OCI-LY1 (cell line): ENCODE measurements around the gene CNIH4.
"Not testable (repeated sequence)": the region's sequence is repeated elsewhere in the genome, so short reads cannot be mapped to it uniquely, and the experiment has no call there.

Experiments used
- H2AFZ ChIP-seq: fragments of 200-600 bp; sonication (generic), shearing (Covaris generic); 2 replicates; pipeline ENCODE4 v1.6.0; 2014; ENCODE audit warnings: antibody characterized with exemption, mild to moderate bottlenecking, low read length
- H3F3A ChIP-seq: fragments of 200-600 bp; sonication (generic), shearing (Covaris generic); 2 replicates; pipeline ENCODE4 v1.6.0; 2014; ENCODE audit warnings: mild to moderate bottlenecking, antibody characterized with exemption, low read length, moderate library complexity; ENCODE audit not compliant: insufficient read depth
- H3K27ac ChIP-seq: fragments of 200-600 bp; sonication (generic); 2 replicates; pipeline ENCODE4 v1.5.1; 2014; ENCODE audit warnings: low read length, mixed run types, mild to moderate bottlenecking, low read depth; ENCODE audit not compliant: poor library complexity, severe bottlenecking
- H3K27me3 ChIP-seq: fragments of 200-600 bp; sonication (generic); 2 replicates; pipeline ENCODE4 v1.6.0; 2014; ENCODE audit warnings: antibody characterized with exemption, mild to moderate bottlenecking, low read length, moderate library complexity; ENCODE audit not compliant: insufficient read depth
- H3K36me3 ChIP-seq: fragments of 200-600 bp; sonication (generic); 2 replicates; pipeline ENCODE4 v1.6.1; 2014; ENCODE audit warnings: mild to moderate bottlenecking, antibody characterized with exemption, low read length, moderate library complexity, mixed read lengths; ENCODE audit not compliant: insufficient read depth
- H3K4me1 ChIP-seq: fragments of 200-600 bp; sonication (generic); 2 replicates; pipeline ENCODE4 v1.5.1; 2014; ENCODE audit warnings: mild to moderate bottlenecking, low read length, moderate library complexity; ENCODE audit not compliant: insufficient read depth, severe bottlenecking
- H3K4me2 ChIP-seq: fragments of 200-600 bp; sonication (generic), shearing (Covaris generic); 2 replicates; pipeline ENCODE4 v1.6.1; 2014; ENCODE audit warnings: low read length
- H3K4me3 ChIP-seq: fragments of 200-600 bp; sonication (generic); 2 replicates; pipeline ENCODE4 v1.5.1; 2014; ENCODE audit warnings: low read length, low read depth, mild to moderate bottlenecking, mixed read lengths; ENCODE audit not compliant: poor library complexity, severe bottlenecking
- H3K79me2 ChIP-seq: fragments of 200-600 bp; shearing (Covaris generic); 2 replicates; pipeline ENCODE4 v1.6.1; 2016; ENCODE audit warnings: mixed run types, low read length, mixed read lengths; ENCODE audit not compliant: insufficient read depth
- H3K9ac ChIP-seq: fragments of 200-600 bp; sonication (generic), shearing (Covaris generic); 2 replicates; pipeline ENCODE4 v1.6.1; 2014; ENCODE audit warnings: mild to moderate bottlenecking, low read length, mixed read lengths
- H3K9me2 ChIP-seq: fragments of 200-600 bp; sonication (generic), shearing (Covaris generic); 2 replicates; pipeline ENCODE4 v1.6.1; 2014; ENCODE audit warnings: low read depth, mild to moderate bottlenecking, low read length, mixed read lengths
- H3K9me3 ChIP-seq: fragments of 200-600 bp; shearing (Covaris generic); 2 replicates; pipeline ENCODE4 v1.6.1; 2014; ENCODE audit warnings: low read length, mixed read lengths
- H4K20me1 ChIP-seq: fragments of 200-600 bp; sonication (generic), shearing (Covaris generic); 2 replicates; pipeline ENCODE4 v1.6.0; 2016; ENCODE audit warnings: mild to moderate bottlenecking, low read length; ENCODE audit not compliant: insufficient read depth
- EZH2 ChIP-seq: fragments of 200-600 bp; sonication (generic), shearing (Covaris generic); IDR thresholded peaks from 2 replicates; pipeline ENCODE4 v1.8.0; 2017; ENCODE audit warnings: borderline replicate concordance, mixed run types, mild to moderate bottlenecking, antibody characterized with exemption, low read length, moderate library complexity, mixed read lengths
- TF ChIP-seq, protein P1 (sequence below): fragments of 200-600 bp; sonication (generic), shearing (Covaris generic); IDR thresholded peaks from 2 replicates; pipeline ENCODE4 v1.5.1; 2017; ENCODE audit warnings: mild to moderate bottlenecking, antibody characterized with exemption, low read length, moderate library complexity, mixed read lengths

Gene CNIH4

DNA sequence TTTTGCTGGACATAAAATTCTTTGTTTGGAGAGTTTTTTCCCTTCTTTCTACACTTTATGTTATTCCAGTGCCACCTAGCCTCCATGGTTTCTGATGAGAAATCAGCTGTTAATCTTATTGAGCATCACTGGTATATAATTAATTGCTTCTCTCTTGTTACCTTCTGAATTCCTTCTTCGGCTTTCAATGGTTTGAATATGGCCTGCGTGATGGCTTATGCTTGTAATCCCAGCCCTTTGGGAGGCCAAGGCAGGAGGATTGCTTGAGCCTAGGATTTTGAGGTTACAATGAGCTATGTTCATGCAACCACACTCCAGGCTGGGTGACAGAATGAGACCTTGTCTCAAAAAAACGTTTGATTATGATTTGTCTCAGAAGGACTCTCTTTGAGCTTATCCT, 13.0 kb upstream of the CNIH4 start:
- Histone ChIP-seq H3K27ac (no peak overlapping the region), H3K79me2 (no peaks in the 10 kb centered on the region), H3K4me3 (no peak overlapping the region), H3K9me3 (0 out of 2 replicates have a peak, but pooled peaks cover 12% of the 10 kb centered on the region), H4K20me1 (no peaks in the 10 kb centered on the region), H2AFZ (no peak overlapping the region), H3K9ac (no peak overlapping the region), H3K9me2 (no peaks in the 10 kb centered on the region), H3K4me1 (no peaks in the 10 kb centered on the region), H3K36me3 (no peaks in the 10 kb centered on the region; the same call in 1 of the 2 replicates), H3F3A (no peaks in the 10 kb centered on the region), H3K4me2 (no peak overlapping the region), H3K27me3 (peaks cover 4% of the 10 kb centered on the region; the same call in 1 of the 2 replicates)
- TF ChIP-seq, protein P1, sequence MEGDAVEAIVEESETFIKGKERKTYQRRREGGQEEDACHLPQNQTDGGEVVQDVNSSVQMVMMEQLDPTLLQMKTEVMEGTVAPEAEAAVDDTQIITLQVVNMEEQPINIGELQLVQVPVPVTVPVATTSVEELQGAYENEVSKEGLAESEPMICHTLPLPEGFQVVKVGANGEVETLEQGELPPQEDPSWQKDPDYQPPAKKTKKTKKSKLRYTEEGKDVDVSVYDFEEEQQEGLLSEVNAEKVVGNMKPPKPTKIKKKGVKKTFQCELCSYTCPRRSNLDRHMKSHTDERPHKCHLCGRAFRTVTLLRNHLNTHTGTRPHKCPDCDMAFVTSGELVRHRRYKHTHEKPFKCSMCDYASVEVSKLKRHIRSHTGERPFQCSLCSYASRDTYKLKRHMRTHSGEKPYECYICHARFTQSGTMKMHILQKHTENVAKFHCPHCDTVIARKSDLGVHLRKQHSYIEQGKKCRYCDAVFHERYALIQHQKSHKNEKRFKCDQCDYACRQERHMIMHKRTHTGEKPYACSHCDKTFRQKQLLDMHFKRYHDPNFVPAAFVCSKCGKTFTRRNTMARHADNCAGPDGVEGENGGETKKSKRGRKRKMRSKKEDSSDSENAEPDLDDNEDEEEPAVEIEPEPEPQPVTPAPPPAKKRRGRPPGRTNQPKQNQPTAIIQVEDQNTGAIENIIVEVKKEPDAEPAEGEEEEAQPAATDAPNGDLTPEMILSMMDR = no peak
- TF ChIP-seq EZH2 = no peak

DNA sequence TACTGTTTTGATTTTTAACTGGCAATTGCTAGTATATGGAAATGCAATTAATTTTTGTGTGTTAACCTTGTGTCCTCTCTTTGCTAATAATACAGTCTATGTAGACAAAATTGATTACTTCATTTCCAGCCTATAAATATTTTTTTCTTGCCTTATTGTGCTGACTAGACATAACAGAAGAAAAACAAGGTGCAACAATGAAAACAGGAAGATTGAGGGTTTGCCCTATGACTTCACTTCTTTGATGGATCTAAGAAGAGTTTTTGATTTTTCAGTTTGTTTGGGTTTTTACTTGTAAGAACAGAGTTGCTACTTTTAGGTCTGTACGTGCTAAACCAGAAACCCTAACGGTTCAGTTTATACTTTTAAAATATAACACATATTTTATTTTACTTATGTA, 8.5 kb upstream of the CNIH4 start:
- no peak overlapping the region for H3K9ac ChIP-seq
- no peaks in the 10 kb centered on the region for H3F3A ChIP-seq
- H3K4me3 ChIP-seq = no peak overlapping the region
- no peaks in the 10 kb centered on the region for H3K9me2 ChIP-seq
- no peak for TF ChIP-seq EZH2
- TF ChIP-seq, protein P1 = no peak
- no peaks in the 10 kb centered on the region; the same call in 1 of the 2 replicates for H3K36me3 ChIP-seq
- no peak overlapping the region for H3K27ac ChIP-seq
- no peaks in the 10 kb centered on the region for H3K27me3 ChIP-seq
- 0 out of 2 replicates have a peak, but pooled peaks cover 9% of the 10 kb centered on the region for H3K9me3 ChIP-seq
- H3K4me1 ChIP-seq = no peaks in the 10 kb centered on the region
- H3K79me2 ChIP-seq = no peaks in the 10 kb centered on the region
- no peak overlapping the region for H3K4me2 ChIP-seq
- no peak overlapping the region for H2AFZ ChIP-seq
- no peaks in the 10 kb centered on the region for H4K20me1 ChIP-seq

DNA sequence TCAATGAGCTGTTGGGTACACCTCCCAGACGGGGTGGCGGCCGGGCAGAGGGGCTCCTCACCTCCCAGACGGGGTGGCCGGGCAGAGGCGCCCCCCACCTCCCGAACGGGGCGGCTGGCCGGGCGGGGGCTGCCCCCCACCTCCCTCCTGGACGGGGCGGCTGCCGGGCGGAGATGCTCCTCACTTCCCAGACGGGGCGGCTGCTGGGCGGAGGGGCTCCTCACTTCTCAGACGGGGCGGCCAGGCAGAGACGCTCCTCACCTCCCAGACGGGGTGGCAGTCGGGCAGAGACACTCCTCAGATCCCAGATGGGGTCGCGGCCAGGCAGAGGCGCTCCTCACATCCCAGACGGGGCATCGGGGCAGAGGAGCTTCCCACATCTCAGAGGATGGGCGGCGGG, 7.0 kb upstream of the CNIH4 start:
- not testable (repeated sequence) for H3K27me3 ChIP-seq, H3K4me1 ChIP-seq, H2AFZ ChIP-seq, H3K9ac ChIP-seq, H3K79me2 ChIP-seq, H3K4me2 ChIP-seq, H3K4me3 ChIP-seq, H3K27ac ChIP-seq, H3F3A ChIP-seq, H3K9me2 ChIP-seq, H3K9me3 ChIP-seq, H4K20me1 ChIP-seq, H3K36me3 ChIP-seq

DNA sequence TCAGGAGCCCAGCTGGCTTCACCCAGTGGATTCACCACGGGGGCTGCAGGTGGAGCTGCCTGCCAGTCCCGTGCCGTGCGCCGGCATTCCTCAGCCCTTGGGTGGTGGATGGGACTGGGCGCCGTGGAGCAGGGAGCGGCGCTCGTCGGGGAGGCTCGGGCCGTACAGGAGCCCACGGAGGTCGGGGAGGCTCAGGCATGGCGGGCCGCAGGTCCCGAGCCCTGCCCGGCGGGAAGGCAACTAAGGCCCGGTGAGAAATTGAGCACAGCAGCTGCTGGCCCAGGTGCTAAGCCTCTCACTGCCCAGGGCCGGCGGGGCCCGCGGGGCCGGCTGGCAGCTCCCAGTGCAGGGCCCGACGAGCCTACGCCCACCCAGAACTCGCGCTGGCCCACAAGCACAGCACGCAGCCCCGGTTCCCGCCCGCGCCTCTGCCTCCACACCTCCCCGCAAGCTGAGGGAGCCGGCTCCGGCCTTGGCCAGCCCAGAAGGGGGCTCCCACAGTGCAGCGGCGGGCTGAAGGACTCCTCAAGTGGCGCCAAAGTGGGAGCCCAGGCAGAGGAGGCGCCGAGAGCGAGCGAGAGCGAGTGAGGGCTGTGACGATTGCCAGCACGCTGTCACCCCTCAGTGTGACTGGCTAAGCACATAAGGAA, 4.1 kb upstream of the CNIH4 start:
- not testable (repeated sequence) for H3K4me1 ChIP-seq, H3K9ac ChIP-seq, H3K9me3 ChIP-seq, H3K36me3 ChIP-seq, H4K20me1 ChIP-seq, H3F3A ChIP-seq, H3K27me3 ChIP-seq, H2AFZ ChIP-seq, H3K27ac ChIP-seq, H3K4me3 ChIP-seq, H3K9me2 ChIP-seq, H3K4me2 ChIP-seq, H3K79me2 ChIP-seq
